ENCODE data around the gene MSRB1.

The MSRB1 gene

DNA sequence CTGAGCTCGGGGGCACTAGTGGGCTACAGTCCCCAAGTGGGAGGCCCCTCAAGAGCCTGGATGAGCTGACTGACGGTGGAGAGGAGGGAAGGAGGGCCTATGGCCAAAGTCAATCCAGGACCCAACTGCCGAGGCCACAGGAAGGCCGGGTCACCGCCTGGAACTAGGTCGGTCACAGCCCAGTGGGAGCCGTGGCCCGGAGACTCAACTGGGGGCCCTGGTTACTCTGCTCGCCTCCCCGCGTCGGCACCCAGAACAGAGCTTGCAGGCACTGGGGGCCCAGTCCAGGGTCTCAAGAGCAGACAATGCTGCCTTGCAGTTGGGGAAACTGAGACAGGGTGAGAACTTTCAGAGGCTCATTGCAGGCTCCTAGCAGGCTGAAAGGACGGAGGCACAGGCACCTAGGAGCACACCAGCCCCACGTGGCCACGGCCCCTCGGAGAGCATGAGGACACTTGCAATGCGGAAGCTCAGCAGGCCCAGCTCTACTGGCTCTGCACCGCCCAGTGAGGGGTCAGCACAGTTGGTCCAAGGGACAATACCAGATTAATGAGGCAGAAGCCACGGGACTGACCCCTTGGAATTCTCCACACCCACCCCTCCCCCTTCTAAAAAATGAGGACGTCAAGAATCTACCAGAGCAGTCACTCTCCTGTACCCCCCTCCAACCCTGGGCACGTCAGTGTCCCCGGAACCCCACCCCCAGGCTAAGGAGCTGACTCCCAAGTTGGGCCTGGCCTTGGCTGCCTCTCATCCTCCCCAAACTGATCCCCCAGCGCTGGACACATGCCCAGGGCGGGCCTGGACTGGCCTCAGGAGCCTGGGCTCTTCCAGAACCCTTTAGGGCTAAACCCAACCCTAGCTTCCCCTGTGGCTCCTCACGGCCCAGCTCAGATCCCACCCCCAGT is 27.0 kb downstream of the MSRB1 start:
- TF ChIP-seq NFIC (IDR thresholded peaks at IDR 0.05) (no peak), CEBPB (IDR thresholded peaks at IDR 0.05) (no peak), EP300 (IDR thresholded peaks at IDR 0.05; ENCODE audit: borderline replicate concordance) (no peak)

DNA sequence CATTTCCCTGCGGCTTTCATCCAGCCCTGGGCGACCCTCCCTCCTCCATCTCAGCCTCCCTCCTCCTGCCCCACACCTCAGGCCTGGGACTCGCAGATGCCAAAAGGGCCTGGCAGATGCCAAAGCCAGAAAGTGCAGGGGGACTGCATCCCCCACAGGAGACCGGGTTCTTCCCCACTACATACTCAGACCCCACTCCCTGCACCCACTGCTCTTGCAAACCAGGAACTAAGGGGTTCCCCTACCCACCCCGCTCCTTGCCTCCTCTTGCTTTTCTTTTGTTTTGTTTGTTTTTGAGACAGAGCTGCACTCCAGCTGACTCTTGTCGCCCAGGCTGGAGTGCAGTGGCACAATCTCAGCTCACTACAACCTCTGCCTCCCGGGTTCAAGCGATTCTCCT is 28.0 kb downstream of the MSRB1 start:
- TF ChIP-seq TCF12 (IDR thresholded peaks at IDR 0.05; ENCODE audit: low read depth): no peak
- TF ChIP-seq, protein P1, sequence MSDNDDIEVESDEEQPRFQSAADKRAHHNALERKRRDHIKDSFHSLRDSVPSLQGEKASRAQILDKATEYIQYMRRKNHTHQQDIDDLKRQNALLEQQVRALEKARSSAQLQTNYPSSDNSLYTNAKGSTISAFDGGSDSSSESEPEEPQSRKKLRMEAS (IDR thresholded peaks at IDR 0.05): no peak
- TF ChIP-seq, protein P2, sequence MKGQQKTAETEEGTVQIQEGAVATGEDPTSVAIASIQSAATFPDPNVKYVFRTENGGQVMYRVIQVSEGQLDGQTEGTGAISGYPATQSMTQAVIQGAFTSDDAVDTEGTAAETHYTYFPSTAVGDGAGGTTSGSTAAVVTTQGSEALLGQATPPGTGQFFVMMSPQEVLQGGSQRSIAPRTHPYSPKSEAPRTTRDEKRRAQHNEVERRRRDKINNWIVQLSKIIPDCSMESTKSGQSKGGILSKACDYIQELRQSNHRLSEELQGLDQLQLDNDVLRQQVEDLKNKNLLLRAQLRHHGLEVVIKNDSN (IDR thresholded peaks at IDR 0.05): no peak
- no peak for TF ChIP-seq CREB1 (IDR thresholded peaks at IDR 0.05; ENCODE audit: low read depth)
- TF ChIP-seq TEAD4 (IDR thresholded peaks at IDR 0.05): no peak
- no peak for TF ChIP-seq NFIC (IDR thresholded peaks at IDR 0.05)
- TF ChIP-seq ZBTB7A (IDR thresholded peaks at IDR 0.05; ENCODE audit: low read depth): no peak

DNA sequence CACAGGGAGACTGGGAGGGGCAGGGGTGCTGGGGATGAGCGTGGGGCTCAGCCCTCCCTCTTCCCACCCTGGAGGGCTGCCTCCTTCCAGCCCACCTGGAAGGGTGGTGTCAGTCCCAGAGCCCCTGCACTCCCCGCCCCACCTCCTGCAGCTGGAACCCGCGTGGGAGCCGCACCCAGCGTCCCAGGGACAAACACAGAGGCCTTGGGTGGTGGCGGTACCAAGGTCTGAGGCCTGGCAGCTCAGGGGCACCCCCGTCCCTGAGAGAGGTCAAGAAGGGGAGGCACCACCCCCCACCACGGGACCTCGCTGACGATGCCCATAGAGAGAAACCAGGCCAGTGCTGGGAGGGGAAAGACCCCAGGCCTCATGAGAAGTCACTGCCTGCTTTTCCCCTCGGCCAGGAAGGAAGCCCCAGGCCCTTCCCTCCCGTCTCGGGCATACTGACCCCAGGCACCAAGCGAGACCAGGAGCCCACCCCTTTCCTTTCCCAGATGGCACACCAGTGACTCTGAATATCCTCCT is 28.9 kb downstream of the MSRB1 start:
- TF ChIP-seq CREB1 (IDR thresholded peaks at IDR 0.05; ENCODE audit: low read depth): no peak
- TF ChIP-seq, protein P3, sequence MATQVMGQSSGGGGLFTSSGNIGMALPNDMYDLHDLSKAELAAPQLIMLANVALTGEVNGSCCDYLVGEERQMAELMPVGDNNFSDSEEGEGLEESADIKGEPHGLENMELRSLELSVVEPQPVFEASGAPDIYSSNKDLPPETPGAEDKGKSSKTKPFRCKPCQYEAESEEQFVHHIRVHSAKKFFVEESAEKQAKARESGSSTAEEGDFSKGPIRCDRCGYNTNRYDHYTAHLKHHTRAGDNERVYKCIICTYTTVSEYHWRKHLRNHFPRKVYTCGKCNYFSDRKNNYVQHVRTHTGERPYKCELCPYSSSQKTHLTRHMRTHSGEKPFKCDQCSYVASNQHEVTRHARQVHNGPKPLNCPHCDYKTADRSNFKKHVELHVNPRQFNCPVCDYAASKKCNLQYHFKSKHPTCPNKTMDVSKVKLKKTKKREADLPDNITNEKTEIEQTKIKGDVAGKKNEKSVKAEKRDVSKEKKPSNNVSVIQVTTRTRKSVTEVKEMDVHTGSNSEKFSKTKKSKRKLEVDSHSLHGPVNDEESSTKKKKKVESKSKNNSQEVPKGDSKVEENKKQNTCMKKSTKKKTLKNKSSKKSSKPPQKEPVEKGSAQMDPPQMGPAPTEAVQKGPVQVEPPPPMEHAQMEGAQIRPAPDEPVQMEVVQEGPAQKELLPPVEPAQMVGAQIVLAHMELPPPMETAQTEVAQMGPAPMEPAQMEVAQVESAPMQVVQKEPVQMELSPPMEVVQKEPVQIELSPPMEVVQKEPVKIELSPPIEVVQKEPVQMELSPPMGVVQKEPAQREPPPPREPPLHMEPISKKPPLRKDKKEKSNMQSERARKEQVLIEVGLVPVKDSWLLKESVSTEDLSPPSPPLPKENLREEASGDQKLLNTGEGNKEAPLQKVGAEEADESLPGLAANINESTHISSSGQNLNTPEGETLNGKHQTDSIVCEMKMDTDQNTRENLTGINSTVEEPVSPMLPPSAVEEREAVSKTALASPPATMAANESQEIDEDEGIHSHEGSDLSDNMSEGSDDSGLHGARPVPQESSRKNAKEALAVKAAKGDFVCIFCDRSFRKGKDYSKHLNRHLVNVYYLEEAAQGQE (IDR thresholded peaks at IDR 0.05; ENCODE audit: low read depth): no peak
- TF ChIP-seq RAD21 (IDR thresholded peaks at IDR 0.05; ENCODE audit: low read depth): no peak

DNA sequence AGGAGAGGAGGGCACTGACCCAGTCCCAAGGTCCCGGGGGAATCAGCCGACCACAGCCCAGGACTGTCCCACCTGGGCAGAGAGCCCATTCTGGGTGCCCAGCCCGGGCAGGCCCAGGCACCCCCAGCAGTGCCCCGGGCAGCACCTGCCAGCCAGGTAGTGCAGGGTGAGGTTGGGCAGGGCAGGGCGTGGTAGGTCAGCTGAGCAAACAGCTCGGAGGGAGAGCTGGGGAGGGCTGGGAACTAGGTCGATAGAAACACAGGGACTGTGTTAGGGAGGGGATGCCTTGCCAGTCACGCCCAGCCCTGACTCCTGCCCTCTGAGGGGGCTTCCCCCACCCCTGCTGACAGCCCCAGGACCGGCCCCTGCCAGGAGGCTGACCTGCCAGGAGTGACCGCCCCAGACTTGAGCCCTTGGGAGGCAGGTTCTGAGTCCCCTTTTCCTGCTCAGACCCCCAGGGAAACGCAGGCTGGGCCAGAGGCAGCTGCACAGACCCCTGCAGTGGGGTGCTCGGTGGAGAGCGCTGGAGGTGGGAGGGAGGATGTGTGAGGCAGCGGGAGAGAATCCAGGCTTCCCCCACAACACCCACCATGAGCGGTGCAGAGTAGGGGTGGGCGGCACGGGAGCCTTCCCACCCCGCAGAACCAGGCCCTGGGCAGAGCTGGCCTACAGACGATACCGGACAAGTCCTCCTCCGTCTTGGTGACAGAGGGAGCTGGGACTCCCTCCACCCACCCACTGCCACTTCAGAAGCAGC is 29.5 kb downstream of the MSRB1 start:
- TF ChIP-seq YY1 (IDR thresholded peaks at IDR 0.05; ENCODE audit: low read depth) (no peak), ZBTB7A (IDR thresholded peaks at IDR 0.05; ENCODE audit: low read depth) (0 out of 2 replicates have a peak, but pooled peaks have one; percentile 30), NFIC (IDR thresholded peaks at IDR 0.05) (no peak)
- TF ChIP-seq, protein P2 (IDR thresholded peaks at IDR 0.05): peak; percentile 53; the same call in 1 of the 2 replicates
- TF ChIP-seq, protein P3 (IDR thresholded peaks at IDR 0.05; ENCODE audit: low read depth): no peak

DNA sequence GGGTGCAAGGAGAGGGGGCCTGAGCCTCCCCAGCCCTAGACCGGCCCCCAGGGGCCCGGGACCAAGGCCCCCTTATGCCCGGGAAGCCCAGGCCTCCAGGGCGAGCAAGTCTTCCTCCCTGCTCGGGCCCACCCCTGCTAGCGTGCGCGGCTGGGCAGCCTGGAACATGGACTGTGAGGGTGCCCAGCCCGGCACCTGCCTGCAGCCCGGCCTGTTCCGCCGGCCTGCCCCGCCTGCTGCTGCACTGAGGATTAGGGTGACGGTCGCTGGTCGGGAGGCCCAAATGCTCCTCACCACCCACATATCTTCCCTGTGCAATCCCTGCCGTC is 30.8 kb downstream of the MSRB1 start:
- TF ChIP-seq CREB1 (IDR thresholded peaks at IDR 0.05; ENCODE audit: low read depth): no peak
- TF ChIP-seq, protein P2 (IDR thresholded peaks at IDR 0.05): no peak
- TF ChIP-seq FOXM1 (IDR thresholded peaks at IDR 0.05; ENCODE audit: borderline replicate concordance, low read depth): no peak
- no peak for TF ChIP-seq TAF1 (IDR thresholded peaks at IDR 0.05; ENCODE audit: low read depth)
- TF ChIP-seq NFIC (IDR thresholded peaks at IDR 0.05): no peak
- TF ChIP-seq, protein P1 (IDR thresholded peaks at IDR 0.05): no peak
- TF ChIP-seq TCF12 (IDR thresholded peaks at IDR 0.05; ENCODE audit: low read depth): no peak
- no peak for TF ChIP-seq RAD21 (IDR thresholded peaks at IDR 0.05; ENCODE audit: low read depth)
- no peak for TF ChIP-seq TEAD4 (IDR thresholded peaks at IDR 0.05)
- no peak for TF ChIP-seq EGR1 (IDR thresholded peaks at IDR 0.05)
- TF ChIP-seq ZBTB7A (IDR thresholded peaks at IDR 0.05; ENCODE audit: low read depth): no peak
- TF ChIP-seq, protein P3 (IDR thresholded peaks at IDR 0.05; ENCODE audit: low read depth): no peak
- no peak for TF ChIP-seq YY1 (IDR thresholded peaks at IDR 0.05; ENCODE audit: low read depth)
- TF ChIP-seq EP300 (IDR thresholded peaks at IDR 0.05; ENCODE audit: borderline replicate concordance): no peak
- no peak for TF ChIP-seq CEBPB (IDR thresholded peaks at IDR 0.05)

Measured in Ishikawa (cell line).